PC-3 (cell line): Measurements from ENCODE around the gene PLPP6.

ENCODE experiments used
- EZH2 ChIP-seq: fragments of 300-600 bp; sonication (generic); IDR thresholded peaks from one replicate; pipeline ENCODE4 v1.6.1; 2017; ENCODE audit warnings: antibody characterized with exemption, mild to moderate bottlenecking, low read length; ENCODE audit not compliant: unreplicated experiment
- EZH2phosphoT487 ChIP-seq: fragments of 300-600 bp; sonication (generic); IDR thresholded peaks from 2 replicates; pipeline ENCODE4 v1.6.1; 2018; ENCODE audit warnings: mild to moderate bottlenecking, antibody characterized with exemption, low read length, borderline replicate concordance
- TF ChIP-seq, protein P1 (sequence below): fragments of 300-600 bp; sonication (generic); conservative IDR thresholded peaks from 2 replicates; pipeline ENCODE4 v1.5.1; 2017; ENCODE audit warnings: antibody characterized with exemption, low read depth, mild to moderate bottlenecking, low read length

DNA sequence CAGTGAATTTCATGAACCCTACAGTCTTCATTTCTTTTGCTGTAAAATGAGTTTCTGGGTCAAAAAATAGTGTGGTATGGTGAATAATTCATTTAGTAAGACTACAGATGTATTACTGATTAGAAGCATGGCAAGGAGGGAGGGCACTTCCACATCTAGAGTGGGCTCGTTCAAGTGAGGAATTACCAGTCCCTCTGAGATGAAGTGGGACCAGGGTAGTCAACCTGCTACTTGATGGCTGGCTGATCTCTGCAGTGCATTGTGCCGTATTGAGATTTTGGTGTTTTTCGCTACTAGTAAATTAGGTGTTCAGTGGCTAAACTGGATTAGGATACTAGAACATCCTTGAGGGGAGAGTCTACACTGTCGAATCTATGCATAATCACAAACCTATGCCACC is 28.1 kb downstream of the PLPP6 start:
- no peak for TF ChIP-seq EZH2
- TF ChIP-seq, protein P1, sequence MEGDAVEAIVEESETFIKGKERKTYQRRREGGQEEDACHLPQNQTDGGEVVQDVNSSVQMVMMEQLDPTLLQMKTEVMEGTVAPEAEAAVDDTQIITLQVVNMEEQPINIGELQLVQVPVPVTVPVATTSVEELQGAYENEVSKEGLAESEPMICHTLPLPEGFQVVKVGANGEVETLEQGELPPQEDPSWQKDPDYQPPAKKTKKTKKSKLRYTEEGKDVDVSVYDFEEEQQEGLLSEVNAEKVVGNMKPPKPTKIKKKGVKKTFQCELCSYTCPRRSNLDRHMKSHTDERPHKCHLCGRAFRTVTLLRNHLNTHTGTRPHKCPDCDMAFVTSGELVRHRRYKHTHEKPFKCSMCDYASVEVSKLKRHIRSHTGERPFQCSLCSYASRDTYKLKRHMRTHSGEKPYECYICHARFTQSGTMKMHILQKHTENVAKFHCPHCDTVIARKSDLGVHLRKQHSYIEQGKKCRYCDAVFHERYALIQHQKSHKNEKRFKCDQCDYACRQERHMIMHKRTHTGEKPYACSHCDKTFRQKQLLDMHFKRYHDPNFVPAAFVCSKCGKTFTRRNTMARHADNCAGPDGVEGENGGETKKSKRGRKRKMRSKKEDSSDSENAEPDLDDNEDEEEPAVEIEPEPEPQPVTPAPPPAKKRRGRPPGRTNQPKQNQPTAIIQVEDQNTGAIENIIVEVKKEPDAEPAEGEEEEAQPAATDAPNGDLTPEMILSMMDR, result no peak
- no peak for TF ChIP-seq EZH2phosphoT487
